Jurkat, Clone E6-1 (cell line): ENCODE measurements around the gene GRIK3.
"Not testable (repeated sequence)": the region's sequence is repeated elsewhere in the genome, so short reads cannot be mapped to it uniquely, and the experiment has no call there.

Experiments
- DNase-seq: peaks from one replicate; pipeline ENCODE4 v3.0.0-alpha.2; 2011; ENCODE audit warnings: low read depth, low spot score
- H3K4me3 ChIP-seq: 2 replicates; pipeline ENCODE4 v1.5.1; 2011; ENCODE audit warnings: mild to moderate bottlenecking, low read length, control low read depth, moderate library complexity

The GRIK3 gene

DNA sequence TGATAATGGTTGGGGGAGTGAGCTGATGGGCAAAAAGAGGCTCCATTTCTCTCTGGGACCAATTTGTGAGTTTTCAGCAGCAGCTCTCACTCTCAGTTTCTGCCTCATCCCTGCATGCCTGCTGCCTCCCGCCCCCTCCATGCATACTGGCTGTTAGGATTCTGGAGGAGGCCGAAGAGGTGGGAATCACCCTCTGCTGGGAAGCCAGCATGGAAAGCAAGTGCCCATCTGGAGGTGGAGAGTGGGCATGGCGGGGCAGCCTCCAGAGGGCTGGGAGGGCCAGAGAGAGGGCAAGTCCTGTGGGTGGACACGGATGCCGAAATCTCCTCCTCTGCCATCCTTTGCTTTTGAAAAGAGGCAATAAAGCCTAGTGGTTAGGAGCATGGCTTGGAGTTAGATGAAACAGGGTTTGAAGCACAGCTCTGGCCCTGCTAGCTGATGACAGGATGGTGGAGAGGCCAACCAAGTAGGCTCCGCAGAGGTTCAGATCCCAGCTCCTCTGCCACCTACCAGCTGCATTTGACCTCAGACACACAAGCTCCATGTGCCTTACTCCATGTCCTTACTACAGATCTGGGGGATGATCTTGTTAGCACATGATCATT, 113.4 kb downstream of the GRIK3 start:
- no peak for DNase-seq
- no peak overlapping the region for H3K4me3 ChIP-seq

DNA sequence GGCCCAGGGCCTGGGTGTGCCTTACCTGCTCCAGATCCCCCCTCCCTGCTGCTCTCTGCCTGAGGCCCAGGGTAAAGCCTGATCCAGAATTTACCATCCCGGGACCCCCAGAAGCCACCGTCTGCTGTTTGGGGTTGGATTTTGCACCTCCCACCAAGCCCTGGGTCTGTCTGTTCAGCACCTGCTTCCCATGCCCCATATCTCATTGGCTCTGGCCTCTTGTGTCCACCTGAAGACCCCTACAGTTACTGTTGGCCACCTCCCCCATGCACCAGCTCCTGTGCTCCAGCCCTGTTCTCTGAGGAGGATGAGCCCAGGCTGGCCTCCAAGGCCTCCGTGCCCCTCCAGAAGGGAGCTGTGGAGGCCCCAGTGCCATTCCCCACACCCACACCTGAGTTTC, 113.9 kb downstream of the GRIK3 start:
- no peak for DNase-seq
- H3K4me3 ChIP-seq = no peak overlapping the region

DNA sequence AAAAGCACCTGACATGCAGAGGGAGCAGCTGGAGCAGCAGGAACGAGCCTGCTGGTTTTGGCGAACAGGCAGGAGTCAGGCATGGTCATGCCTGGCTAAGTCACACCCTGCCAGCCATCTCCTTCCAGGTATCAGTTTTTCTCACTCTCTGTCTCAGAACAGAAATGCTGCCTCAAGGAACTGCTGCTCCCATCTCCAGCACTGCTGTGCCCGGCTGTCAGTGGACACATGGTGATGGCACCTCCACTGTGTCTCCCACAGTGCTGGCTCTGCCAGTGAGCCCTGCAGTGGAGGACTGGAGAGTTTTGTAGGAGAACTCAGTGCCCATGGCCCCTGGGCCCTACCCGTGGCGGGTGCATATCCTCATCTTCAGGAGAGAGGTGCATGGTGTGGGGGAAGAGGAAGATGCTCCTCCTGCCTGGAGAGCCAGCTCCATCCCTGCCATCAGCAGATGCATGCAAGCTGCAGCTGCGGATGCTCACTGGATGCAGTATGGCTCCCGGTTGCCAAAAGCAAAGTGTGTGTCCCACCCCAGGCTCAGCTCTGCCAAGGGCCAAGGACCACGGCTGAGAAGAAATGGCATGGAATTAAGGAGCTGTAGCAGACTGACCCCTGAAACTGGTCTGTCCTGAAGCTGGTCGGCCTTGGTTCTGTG, 114.7 kb downstream of the GRIK3 start:
- no peak overlapping the region for H3K4me3 ChIP-seq
- DNase-seq = no peak

DNA sequence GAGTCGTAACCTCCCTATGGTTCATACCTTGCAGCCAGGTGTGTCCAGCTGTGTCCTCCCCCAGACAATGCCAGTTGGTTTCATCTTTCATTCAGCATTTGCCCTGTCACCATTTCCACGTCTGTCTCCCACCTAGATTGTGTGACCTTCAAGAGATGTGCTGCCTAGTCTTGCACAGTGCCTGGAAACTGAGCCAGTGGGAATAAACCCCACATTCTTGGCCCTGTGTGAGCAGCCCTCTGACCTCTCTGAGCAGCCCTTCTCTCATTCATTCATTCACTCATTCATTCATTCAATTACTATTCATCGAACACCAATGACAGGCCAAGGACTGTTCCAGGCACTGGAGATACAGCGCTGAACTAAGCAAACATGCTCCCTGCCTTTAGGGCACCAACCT, 115.7 kb downstream of the GRIK3 start:
- no peak for DNase-seq
- no peak overlapping the region for H3K4me3 ChIP-seq

DNA sequence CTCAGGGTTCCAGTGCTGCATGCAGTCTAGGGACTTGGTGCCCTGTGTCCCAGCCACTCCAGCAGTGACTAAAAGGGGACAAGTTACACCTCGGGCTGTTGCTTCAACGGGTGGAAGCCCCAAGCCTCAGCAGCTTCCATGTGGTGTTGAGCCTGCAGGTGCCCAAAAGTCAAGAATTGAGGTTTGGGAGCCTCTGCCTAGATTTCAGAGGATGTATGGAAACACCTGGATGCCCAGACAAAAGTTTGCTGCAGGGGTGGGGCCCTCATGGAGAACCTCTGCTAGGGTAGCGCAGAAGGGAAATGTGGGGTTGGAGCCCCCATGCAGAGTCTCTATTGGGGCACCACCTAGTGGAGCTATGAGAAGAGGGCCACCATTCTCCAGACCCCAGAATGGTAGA, 117.8 kb downstream of the GRIK3 start:
- not testable (repeated sequence) for DNase-seq, H3K4me3 ChIP-seq

DNA sequence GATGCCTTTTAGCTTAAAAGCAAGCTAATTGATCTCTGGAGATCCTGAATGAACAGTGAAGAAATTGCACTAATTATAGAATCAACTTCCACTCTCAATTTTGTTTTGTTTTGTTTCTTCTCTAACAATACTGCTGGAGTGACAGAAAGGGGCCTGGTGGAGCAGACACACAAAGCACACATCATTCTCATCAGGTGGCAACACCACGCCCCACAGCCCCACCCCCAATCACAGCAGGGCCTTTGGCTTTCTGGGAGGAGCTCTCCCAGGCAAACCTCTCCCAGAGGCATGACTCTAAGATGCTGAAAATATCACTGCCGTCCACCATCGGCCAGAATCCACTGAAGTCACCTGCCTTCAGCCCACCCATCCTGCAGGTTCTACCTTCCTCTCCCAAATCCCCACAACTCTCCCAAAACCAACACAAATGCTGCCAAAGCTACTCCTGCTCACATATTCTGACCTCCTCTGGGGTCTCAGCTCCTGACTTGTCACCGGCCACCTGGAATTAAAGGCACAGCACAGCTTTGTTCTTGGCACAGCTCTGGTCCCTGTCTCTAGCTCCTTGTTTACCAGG, 120.7 kb downstream of the GRIK3 start:
- H3K4me3 ChIP-seq = no peak overlapping the region
- no peak for DNase-seq

DNA sequence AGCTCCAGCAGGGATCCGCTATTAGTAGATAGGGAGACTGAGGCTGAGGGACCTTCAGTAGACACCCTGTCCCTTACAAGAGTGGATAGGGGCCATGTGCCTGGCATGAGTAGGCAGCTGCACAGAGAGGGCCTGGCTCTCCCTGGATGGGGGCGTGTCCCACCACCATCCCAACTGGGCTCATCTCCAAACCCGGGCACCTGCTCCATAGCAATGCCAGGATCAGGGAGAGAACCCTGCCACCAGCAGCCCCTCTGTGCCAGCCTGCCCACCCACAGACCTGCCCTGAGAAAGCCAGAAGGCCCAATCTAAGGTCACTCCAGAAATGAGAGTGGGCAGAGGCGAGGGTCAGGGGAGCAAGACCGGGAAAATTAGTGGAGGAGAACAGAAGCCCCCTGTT, 121.3 kb downstream of the GRIK3 start:
- DNase-seq = no peak
- H3K4me3 ChIP-seq = no peak overlapping the region

DNA sequence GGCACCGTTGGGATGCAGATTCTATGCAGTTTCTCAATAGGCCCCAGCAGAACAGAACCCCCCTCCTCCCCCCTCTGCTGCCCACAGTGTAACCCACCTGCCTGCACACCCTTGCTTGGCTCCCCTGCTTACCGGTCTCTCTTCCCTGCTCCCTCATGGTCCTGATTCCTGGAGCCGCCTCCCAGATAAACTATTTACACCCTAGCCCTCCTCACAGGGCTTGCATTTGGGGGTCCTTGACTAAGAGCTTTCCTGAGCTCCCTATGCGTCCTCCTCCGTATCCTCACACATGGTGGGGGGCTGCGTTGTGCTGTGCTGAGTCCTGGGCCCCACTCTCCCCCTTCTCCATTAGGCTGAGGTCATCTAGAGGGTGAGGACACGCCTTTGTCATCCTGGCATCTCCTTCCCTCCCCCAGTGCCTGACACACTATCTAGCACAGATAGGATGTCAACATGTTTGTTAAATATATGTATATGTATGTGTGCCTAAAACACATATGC, 121.9 kb downstream of the GRIK3 start:
- no peak overlapping the region for H3K4me3 ChIP-seq
- DNase-seq = no peak

DNA sequence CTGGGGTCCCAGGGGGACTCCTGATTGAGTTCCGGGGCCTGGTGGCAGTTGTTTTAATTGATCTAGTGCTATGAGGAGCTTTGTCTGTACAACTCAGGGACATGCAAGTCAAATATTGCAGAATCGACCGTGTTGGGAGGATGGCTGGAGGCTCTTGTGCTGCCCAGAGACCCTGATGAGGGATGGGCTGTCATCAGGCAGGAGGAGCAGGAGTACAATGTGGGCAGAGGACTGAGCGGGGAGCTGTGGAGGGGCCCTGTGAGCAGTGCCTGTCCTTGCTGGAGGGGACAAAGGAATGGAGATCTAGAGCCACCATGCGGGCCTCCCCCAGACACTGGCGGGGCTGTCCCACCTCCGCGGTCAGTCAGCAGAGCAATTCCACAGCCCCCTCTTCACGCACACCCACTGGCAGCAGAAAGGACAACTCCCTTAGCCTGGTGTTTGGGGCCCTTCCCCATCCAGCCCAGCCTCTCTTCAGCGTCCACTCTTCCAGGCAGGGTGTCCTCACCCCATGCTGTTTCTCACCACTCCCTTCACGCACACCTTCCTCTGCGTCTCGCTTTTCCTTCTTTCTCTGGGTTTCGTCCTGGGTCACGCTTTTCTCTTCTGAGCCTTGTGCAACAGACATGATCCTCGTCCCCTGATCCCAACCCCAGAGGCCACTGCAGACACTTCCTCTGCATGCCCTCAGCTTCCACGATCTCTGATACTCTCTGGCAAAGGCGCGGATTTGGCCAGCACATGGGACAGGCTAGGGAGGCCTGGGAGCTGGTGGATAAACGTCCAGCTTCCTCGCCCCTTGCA, 122.6 kb downstream of the GRIK3 start:
- DNase-seq = no peak
- H3K4me3 ChIP-seq = no peak overlapping the region

DNA sequence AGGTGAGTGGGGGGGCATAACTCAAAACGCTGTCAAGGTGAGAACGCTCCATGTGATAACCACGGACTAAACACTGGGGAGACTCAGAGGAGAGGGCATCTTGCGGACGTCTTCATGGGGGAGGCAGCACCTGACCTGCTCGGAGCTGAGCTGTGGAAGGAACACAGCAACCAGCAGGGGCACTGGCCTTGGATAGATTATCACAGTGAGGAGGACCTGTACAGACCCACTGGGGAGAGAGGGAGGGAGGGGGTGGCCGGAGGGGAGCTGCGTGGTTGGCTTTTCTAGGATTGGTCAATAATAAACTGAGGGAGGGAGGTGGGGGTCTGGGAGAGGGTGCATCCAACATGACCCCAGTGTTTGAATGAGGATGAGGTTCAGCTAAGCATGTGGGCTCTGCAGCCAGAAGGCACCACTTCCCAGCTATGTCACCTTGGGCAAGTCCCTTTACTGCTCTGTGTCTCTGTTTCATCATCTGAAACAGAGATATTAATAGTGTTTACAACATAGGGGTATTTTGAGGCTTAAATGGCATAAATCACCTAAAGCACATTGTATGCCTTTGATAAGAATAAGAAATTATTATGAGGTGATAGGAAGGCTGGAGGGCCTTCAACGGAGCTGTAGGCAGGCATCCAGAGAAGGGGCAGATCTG, 123.3 kb downstream of the GRIK3 start:
- no peak overlapping the region for H3K4me3 ChIP-seq
- no peak for DNase-seq

DNA sequence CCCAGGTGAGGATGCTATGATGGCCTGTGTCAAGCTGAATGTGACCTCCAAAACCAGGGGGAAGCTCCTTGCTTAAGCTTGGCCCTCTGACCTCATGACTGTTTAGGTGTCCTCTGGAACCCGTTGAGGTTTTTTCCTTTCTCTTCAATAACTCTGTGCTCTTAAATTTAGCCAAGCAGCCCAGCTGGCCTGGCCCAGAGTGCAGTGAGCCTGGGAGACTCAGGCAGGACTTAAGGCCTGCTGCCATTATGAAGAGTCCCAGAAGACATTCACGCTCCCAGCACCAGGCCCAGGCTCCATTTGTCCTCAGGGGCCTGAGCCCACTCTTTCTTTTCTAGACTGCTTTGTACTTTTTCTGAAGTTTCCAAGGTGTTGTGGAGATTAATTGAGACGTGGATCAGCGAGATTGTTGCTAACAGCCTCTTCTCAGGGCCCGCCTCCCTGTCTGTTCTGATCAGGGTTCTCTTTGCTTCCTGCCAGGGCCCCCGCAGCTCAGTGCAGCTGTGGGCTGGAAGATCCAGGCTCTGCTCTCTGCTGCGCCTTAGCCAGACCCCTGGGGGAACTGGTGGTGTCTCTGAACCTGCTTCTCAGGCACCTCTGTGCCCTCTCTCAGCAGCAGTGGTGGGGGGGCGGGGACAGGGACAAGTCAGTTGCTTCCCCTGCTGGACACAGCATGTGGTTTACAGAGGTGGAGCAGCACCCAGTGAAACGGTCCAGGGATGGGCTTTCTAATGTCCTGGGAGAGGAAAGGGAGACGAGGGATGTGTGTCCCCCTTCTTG, 124.2 kb downstream of the GRIK3 start:
- no peak overlapping the region for H3K4me3 ChIP-seq
- DNase-seq = no peak

DNA sequence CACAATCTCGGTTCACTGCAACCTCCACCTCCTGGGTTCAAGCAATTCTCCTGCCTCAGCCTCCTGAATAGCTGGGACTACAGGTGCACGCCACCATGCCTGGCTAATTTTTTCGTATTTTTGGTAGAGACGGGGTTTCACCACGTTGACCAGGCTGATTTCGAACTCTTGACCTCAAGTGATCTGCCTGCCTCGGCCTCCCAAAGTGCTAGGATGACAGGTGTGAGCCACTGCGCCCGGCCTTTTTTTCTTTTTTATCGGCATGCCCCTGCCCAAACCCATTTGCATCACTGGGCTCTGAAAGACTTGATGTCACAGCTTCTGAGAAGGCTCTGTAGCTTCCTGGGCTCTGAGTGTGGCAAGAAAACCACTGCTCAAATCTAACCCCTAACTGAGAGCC, 125.0 kb downstream of the GRIK3 start:
- DNase-seq, H3K4me3 ChIP-seq: not testable (repeated sequence)

DNA sequence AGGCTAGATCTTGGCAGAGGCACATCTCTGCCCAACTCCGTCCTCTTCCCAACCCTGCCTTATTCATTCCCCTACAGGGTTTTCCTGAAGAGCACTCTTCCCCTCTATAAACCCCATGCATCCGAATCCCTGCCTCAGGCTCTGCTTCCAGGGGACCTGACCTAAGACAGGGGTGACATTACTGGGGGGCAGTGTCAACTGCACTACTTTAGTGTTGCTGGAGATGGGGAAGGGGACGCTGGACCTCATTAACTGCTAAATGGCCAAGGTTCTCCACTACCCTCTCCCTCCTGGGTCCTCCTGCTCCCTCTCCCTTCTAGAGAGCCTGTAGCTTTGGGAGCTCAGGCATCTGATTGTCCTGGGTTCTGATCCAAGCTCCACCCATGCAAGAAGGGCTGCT, 126.2 kb downstream of the GRIK3 start:
- no peak overlapping the region for H3K4me3 ChIP-seq
- DNase-seq = no peak

DNA sequence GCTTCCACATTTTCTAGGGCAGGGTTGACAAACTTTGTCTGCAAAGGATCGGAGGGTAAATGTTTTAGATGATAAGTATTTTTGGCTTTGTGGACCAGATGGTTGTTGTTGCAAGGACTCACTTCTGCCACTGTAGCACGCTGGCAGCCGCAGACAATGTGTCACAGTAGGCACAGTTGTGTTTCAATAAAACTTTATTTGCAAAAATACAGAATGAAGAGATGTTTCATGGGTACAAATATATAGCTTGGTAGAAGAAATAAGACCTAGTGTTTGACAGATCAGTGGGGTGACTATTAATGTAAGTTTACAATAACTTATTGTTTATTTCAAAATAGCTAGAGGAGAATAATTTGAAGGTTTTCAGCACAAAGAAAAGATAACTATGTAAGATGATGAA, 127.8 kb downstream of the GRIK3 start:
- H3K4me3 ChIP-seq = no peak overlapping the region
- DNase-seq = no peak

DNA sequence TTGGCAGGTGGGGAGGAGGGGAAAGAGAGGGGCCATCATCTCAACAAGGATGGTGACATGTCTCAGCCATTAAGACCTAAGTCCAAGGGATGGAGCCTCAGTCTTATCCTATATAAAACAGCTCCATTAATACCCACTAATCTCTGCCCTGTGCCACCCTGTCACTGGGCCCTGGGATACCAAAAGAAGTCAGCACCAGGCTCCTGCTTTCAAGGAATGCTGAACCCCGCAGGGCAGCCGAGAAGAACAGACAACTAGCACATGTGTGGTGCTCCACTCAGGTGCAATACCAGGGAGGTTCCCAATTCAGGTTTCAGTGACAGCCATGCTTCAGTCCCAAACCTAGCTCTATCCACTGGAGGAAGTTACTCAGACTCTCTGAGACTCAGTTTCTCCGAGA, 128.4 kb downstream of the GRIK3 start:
- DNase-seq = no peak
- H3K4me3 ChIP-seq = no peak overlapping the region

DNA sequence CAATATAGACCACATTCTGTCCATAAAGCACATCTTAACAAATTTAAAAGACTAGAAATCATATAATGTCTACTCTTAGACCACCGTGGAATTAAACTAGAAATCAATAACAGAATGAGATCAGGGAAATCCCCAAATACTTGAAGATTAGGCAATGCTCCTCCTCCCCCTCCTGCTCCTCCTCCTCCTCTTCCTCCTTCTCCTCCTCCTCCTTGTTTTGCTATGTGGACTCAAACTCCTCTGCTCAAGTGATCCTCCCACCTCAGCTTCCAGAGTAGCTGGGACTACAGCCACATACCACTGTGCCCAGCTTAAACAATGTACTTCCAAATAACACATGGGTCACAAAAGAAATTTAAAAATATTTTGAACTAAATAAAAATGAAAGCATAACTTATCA, 134.2 kb downstream of the GRIK3 start:
- DNase-seq = no peak
- H3K4me3 ChIP-seq = no peak overlapping the region

DNA sequence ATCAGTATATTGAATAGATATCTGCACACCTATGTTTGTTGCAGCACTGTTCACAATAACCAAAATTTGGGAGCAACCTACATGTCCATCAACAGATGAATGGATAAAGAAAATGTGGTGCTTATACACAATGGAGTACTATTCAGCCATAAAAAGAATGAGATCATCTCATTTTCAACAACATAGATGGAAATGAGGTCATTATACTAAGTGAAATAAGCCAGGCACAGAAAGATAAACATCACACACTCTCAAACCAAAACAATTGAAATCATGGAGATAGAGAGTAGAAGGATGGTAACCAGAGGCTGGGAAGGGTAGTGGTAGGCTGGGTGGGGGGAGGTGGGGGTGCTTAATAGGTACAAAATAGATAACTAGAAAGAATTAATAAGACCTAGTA, 136.5 kb downstream of the GRIK3 start:
- not testable (repeated sequence) for DNase-seq, H3K4me3 ChIP-seq

DNA sequence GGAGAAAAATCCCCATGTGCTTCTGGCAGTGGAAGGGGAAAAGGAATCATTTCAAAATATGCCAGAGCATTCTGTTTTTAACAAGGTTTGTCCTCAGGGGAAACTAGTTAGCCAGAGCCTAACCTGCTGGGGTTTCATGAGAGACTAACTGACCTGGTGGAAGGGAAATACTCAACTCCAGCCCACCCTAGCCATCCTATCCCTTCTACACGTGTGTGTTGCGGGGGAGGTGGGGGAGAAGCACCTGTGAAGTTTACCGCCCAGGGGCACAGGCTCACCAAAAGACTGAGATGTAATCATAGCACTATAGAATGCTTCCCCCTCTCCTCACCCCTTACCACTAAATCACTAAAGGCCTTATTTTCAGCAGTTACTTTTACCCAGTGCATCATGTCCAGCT, 139.5 kb downstream of the GRIK3 start:
- no peak for DNase-seq
- no peak overlapping the region for H3K4me3 ChIP-seq

DNA sequence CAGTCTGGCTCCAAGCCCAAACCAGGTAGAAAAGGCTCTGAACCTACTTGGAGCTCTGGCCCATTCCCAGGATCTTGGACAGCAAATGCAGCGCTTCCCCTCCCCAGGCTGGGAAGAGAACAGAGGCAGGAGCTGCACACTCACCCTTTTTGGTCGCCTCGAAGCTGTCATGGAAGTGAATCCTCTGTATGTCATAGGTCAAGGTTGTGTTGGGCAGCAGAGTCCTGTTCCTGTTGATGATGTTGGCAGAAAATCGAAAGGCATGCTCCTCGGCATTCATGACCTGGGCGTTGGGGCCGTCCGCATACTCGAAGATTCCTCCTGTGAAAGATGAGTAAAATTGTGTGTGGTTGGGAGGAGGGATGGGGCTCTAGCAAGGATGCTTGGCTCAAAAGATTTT, 143.5 kb downstream of the GRIK3 start:
- H3K4me3 ChIP-seq = no peak overlapping the region
- no peak for DNase-seq
